Neural crest cell (in vitro differentiated cells): ENCODE measurements around the gene TMEM151B. TPM values are rescaled to one million over a fixed set of nuclear protein-coding genes. Genes with fewer than 3 reads are reported as not detected.

Experiments
- DNase-seq: peaks from one replicate; pipeline ENCODE4 v3.0.0; 2021; ENCODE audit warnings: low read depth, mixed read lengths, low spot score
- H3K27ac Mint-ChIP-seq: one replicate; pipeline ENCODE4 v1.8.0; 2021; ENCODE audit warnings: mild to moderate bottlenecking, mixed read lengths; ENCODE audit not compliant: unreplicated experiment
- H3K27me3 Mint-ChIP-seq: 2 replicates; pipeline ENCODE4 v1.8.0; 2021; ENCODE audit warnings: low read depth, mild to moderate bottlenecking, mixed read lengths
- H3K36me3 Mint-ChIP-seq: 2 replicates; pipeline ENCODE4 v1.8.0; 2021; ENCODE audit warnings: low read depth, mild to moderate bottlenecking, mixed read lengths
- H3K4me1 Mint-ChIP-seq: 2 replicates; pipeline ENCODE4 v1.8.0; 2021; ENCODE audit warnings: mixed read lengths
- H3K4me3 Mint-ChIP-seq: one replicate; pipeline ENCODE4 v1.8.0; 2021; ENCODE audit warnings: mild to moderate bottlenecking, mixed read lengths
- H3K9me3 Mint-ChIP-seq: 2 replicates; pipeline ENCODE4 v1.8.0; 2021; ENCODE audit warnings: mixed read lengths
- CTCF ChIP-seq: fragments of 200-600 bp; sonication (generic); conservative IDR thresholded peaks from 2 replicates; pipeline ENCODE4 v1.5.0; 2021; ENCODE audit warnings: antibody characterized with exemption, mild to moderate bottlenecking
- total RNA-seq: library from RNA; stranded (reverse); gene quantifications from 2 replicates; pipeline ENCODE4 v1.2.1, GENCODE V29; 2021

Gene TMEM151B
- total RNA-seq, 1 donor from 2014 or later, result 21.2 TPM

DNA sequence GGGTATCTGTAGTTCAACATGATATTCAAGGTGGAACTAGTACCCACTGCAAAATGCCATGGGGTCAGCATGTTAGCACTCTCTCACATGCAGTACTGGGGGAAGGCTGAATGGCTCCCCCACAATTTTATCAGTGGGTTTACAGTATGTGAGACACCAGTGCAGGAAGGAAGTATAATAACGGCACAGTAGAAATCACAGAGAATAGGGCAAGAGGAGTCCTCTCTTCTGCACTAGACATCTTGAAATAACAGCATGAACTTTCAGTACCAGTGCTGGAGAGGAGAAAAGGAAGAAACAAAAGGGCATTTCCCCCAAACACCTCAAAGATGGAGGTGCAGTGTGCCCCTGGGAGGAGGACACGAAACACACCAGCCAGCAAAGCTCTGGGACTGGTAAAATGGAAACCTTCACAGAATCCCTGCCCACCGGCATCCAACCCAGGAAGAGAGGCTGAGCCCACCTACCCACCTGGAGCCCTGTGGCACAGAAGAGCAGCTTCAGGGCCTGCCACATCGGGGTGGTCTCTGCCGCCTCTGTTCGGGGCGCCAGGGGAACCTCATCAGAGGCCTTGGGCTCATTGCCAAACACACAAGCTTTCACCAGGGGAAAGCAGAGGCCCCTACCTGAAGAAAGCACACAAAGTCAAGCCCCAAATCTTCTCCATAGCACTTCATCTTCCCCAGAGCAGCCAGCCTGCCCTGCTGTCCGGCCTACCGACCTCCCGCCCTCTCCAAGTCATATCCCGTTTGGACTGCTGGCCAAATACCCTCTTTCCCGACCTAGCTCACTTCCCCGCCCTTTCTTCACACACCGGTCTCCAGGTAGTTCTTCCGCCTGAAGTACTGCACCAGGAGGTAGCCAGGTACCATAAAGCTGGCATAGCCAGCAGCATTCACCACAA lies 14.1 kb upstream of the TMEM151B start:
- Mint-ChIP-seq H3K27ac (peak overlapping the region; percentile 95), H3K4me1 (peaks cover 60% of the 10 kb centered on the region), H3K36me3 (peaks cover 36% of the 10 kb centered on the region), H3K9me3 (no peaks in the 10 kb centered on the region), H3K4me3 (peak overlapping the region; percentile 93), H3K27me3 (peaks cover 30% of the 10 kb centered on the region)
- no peak for TF ChIP-seq CTCF
- DNase-seq, result no peak

DNA sequence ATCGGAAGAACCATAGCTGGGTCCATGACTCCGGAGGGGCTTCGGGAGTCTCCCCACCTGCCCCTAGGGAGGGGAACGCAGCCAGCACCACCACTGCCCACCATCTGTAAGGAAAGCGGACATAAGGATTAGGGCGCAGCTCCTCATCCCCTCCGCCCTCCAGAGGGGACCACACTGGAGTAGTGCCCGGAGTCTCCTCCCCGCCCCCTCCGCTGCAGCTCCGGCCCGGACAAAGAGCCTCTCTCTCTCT lies 13.6 kb upstream of the TMEM151B start:
- Mint-ChIP-seq H3K27ac (peak overlapping the region; percentile 95), H3K9me3 (no peaks in the 10 kb centered on the region), H3K4me1 (peaks cover 55% of the 10 kb centered on the region), H3K27me3 (peaks cover 30% of the 10 kb centered on the region), H3K4me3 (peak overlapping the region; percentile 93), H3K36me3 (peaks cover 31% of the 10 kb centered on the region)
- no peak for DNase-seq
- no peak for TF ChIP-seq CTCF

- peak; percentile 88 for TF ChIP-seq CTCF
- Mint-ChIP-seq H3K36me3 (peaks cover 26% of the 10 kb centered on the region), H3K4me3 (peak within 1 kb of the TSS; percentile 93), H3K27ac (peak within 1 kb of the TSS; percentile 97), H3K27me3 (peaks cover 30% of the 10 kb centered on the region), H3K4me1 (peaks cover 50% of the 10 kb centered on the region), H3K9me3 (no peaks in the 10 kb centered on the region)
- DNase-seq, result peak; percentile 72
Measured at GRCh38 chr6:44257025-44257752, 13.1 kb upstream of the TMEM151B start, which contains the start of gene SLC35B2. Gene SLC35B2 (minus strand): TSS chr6:44257528. CDS start chr6:44257410, 118 bp downstream.

GRCh38 chr6:44257753-44258324 lies 12.4 kb upstream of the TMEM151B start:
- peak overlapping the region; percentile 90 for H3K4me3 Mint-ChIP-seq
- peak; percentile 10 for TF ChIP-seq CTCF
- no peaks in the 10 kb centered on the region for H3K9me3 Mint-ChIP-seq
- peaks cover 28% of the 10 kb centered on the region for H3K27me3 Mint-ChIP-seq
- no peak for DNase-seq
- peaks cover 23% of the 10 kb centered on the region for H3K36me3 Mint-ChIP-seq
- peak overlapping the region; percentile 97 for H3K27ac Mint-ChIP-seq
- H3K4me1 Mint-ChIP-seq, result peaks cover 53% of the 10 kb centered on the region

GRCh38 chr6:44258325-44258863 lies 11.9 kb upstream of the TMEM151B start:
- peaks cover 25% of the 10 kb centered on the region for H3K27me3 Mint-ChIP-seq
- TF ChIP-seq CTCF, result no peak
- H3K9me3 Mint-ChIP-seq, result no peaks in the 10 kb centered on the region
- peak overlapping the region; percentile 51 for H3K27ac Mint-ChIP-seq
- H3K36me3 Mint-ChIP-seq, result peaks cover 18% of the 10 kb centered on the region
- H3K4me3 Mint-ChIP-seq, result peak overlapping the region; percentile 90
- no peak for DNase-seq
- H3K4me1 Mint-ChIP-seq, result peaks cover 53% of the 10 kb centered on the region
